K562 (cell line): ENCODE results near the gene VWA7. TPM values are rescaled to one million over a fixed set of nuclear protein-coding genes. Genes with fewer than 3 reads are reported as not detected.

ENCODE experiments used
- ATF6 ChIP-seq: sonication (generic); formaldehyde crosslinking; IDR thresholded peaks from 2 replicates; pipeline ENCODE4 v1.4.0; 2020; ENCODE audit warnings: mild to moderate bottlenecking, missing genetic modification reagents
- CAMTA2 ChIP-seq: fragments of 250-450 bp; sonication (Bioruptor Pico); conservative IDR thresholded peaks from 2 replicates; pipeline ENCODE4 v1.5.1; 2022
- DPF2 ChIP-seq: fragments of 450-650 bp; IDR thresholded peaks from 2 replicates; pipeline ENCODE4 v1.6.1; 2016
- GTF2B ChIP-seq: IDR thresholded peaks from 2 replicates; pipeline ENCODE4 v1.6.1; 2011; ENCODE audit not compliant: insufficient read length; ENCODE audit errors: extremely low read depth
- KAT2B ChIP-seq: IDR thresholded peaks from one replicate; pipeline ENCODE4 v1.6.1; 2012; ENCODE audit warnings: low read depth, mild to moderate bottlenecking, control low read depth, inconsistent platforms, low read length, moderate library complexity
- U2AF2 ChIP-seq: fragments of 200-400 bp; formaldehyde crosslinking; optimal IDR thresholded peaks from 2 replicates; pipeline ENCODE3; 2017; ENCODE audit warnings: low read depth, mild to moderate bottlenecking, low read length
- XRCC4 ChIP-seq: IDR thresholded peaks from one replicate; pipeline ENCODE4 v1.6.1; 2011; ENCODE audit not compliant: insufficient read depth, insufficient read length; ENCODE audit errors: extremely low read depth
- ZNF274 ChIP-seq: IDR thresholded peaks from 2 replicates; pipeline ENCODE4 v1.6.1; 2011; ENCODE audit warnings: low read depth, mild to moderate bottlenecking, low read length, moderate library complexity, borderline replicate concordance
- ZNF707 ChIP-seq: fragments of 250-450 bp; sonication (Bioruptor Pico); conservative IDR thresholded peaks from 2 replicates; pipeline ENCODE4 v1.8.0; 2022; ENCODE audit warnings: inconsistent platforms, mild to moderate bottlenecking, moderate library complexity
- ZNF76 ChIP-seq: fragments of 250-450 bp; sonication (Bioruptor Pico); IDR thresholded peaks from 2 replicates; pipeline ENCODE4 v1.4.0; 2020; ENCODE audit warnings: mild to moderate bottlenecking, moderate library complexity, borderline replicate concordance
- polyA plus RNA-seq, 8 experiments: library from polyadenylated mRNA; depleted of rRNA in 4 of 8; stranded (reverse) in 5 of 8; unstranded in 3 of 8; fragments of >200 nt; fragmentation: Nextera tagmentation in 2 of 8; fragmentation: Illumina TruSeq in 1 of 8; extraction: Ambion mirVana in 2 of 8; extraction: Trizol in 1 of 8; gene quantifications; 2 replicates each; pipeline versions ENCODE4 v1.2.1 to v1.2.3, GENCODE V29; 2011 to 2014; ENCODE audit warnings: inconsistent platforms in 1 of 8, missing spikeins in 1 of 8
- total RNA-seq, 7 experiments: library from RNA; depleted of rRNA in 6 of 7; stranded (reverse); fragments of >200 nt in 6 of 7; fragmentation: Illumina TruSeq in 2 of 7; extraction: Trizol in 2 of 7; gene quantifications; 2 replicates each; pipeline versions ENCODE4 v1.2.1 to v1.2.3, GENCODE V29; 2011 to 2021; ENCODE audit warnings: low replicate concordance in 1 of 7
- TF ChIP-seq, protein P1 (sequence below): fragments of 450-650 bp; conservative IDR thresholded peaks from 2 replicates; pipeline ENCODE4 v1.6.1; 2016; ENCODE audit warnings: missing genetic modification characterization, low read depth, mild to moderate bottlenecking, missing compliant biosample characterization, moderate library complexity
- TF ChIP-seq, protein P2 (sequence below): fragments of 200-400 bp; formaldehyde crosslinking; IDR thresholded peaks from 2 replicates; pipeline ENCODE4 v1.6.1; 2017; ENCODE audit warnings: mild to moderate bottlenecking, low read depth, low read length, moderate library complexity
- TF ChIP-seq, protein P3 (sequence below): fragments of 450-650 bp; IDR thresholded peaks from 2 replicates; pipeline ENCODE4 v1.6.1; 2014; ENCODE audit warnings: low read depth, mild to moderate bottlenecking, moderate library complexity, borderline replicate concordance
- TF ChIP-seq, protein P4 (sequence below): fragments of 450-650 bp; formaldehyde crosslinking; IDR thresholded peaks from 2 replicates; pipeline ENCODE4 v1.4.0; 2022; ENCODE audit warnings: missing genetic modification characterization

VWA7 gene
- total and polyA plus RNA-seq, 9 of the 15 experiments (the other 6 are each of a cell fraction or from before 2014, with no cell fraction given), result 0.18 to 2.9 (median 0.95) TPM

GRCh38 chr6:31737991-31738979 is 38.8 kb downstream of the VWA7 start (continued):
- no peak; the same call in 1 of the 2 replicates for TF ChIP-seq ATF6 (CRISPR knock-in tag)
- TF ChIP-seq, protein P1, sequence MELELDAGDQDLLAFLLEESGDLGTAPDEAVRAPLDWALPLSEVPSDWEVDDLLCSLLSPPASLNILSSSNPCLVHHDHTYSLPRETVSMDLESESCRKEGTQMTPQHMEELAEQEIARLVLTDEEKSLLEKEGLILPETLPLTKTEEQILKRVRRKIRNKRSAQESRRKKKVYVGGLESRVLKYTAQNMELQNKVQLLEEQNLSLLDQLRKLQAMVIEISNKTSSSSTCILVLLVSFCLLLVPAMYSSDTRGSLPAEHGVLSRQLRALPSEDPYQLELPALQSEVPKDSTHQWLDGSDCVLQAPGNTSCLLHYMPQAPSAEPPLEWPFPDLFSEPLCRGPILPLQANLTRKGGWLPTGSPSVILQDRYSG, result 0 out of 2 replicates have a peak, but pooled peaks have one; percentile 38
- TF ChIP-seq ZNF76 (CRISPR knock-in tag), result peak; percentile 9; the same call in 1 of the 2 replicates
- no peak for TF ChIP-seq DPF2
- TF ChIP-seq XRCC4, result no peak
- TF ChIP-seq KAT2B, result no peak
- no peak for TF ChIP-seq CAMTA2
- TF ChIP-seq, protein P2, sequence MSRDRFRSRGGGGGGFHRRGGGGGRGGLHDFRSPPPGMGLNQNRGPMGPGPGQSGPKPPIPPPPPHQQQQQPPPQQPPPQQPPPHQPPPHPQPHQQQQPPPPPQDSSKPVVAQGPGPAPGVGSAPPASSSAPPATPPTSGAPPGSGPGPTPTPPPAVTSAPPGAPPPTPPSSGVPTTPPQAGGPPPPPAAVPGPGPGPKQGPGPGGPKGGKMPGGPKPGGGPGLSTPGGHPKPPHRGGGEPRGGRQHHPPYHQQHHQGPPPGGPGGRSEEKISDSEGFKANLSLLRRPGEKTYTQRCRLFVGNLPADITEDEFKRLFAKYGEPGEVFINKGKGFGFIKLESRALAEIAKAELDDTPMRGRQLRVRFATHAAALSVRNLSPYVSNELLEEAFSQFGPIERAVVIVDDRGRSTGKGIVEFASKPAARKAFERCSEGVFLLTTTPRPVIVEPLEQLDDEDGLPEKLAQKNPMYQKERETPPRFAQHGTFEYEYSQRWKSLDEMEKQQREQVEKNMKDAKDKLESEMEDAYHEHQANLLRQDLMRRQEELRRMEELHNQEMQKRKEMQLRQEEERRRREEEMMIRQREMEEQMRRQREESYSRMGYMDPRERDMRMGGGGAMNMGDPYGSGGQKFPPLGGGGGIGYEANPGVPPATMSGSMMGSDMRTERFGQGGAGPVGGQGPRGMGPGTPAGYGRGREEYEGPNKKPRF, result no peak
- TF ChIP-seq ZNF707 (CRISPR knock-in tag), result peak; percentile 41; the same call in 1 of the 2 replicates
- TF ChIP-seq ZNF274, result no peak
- TF ChIP-seq, protein P3, sequence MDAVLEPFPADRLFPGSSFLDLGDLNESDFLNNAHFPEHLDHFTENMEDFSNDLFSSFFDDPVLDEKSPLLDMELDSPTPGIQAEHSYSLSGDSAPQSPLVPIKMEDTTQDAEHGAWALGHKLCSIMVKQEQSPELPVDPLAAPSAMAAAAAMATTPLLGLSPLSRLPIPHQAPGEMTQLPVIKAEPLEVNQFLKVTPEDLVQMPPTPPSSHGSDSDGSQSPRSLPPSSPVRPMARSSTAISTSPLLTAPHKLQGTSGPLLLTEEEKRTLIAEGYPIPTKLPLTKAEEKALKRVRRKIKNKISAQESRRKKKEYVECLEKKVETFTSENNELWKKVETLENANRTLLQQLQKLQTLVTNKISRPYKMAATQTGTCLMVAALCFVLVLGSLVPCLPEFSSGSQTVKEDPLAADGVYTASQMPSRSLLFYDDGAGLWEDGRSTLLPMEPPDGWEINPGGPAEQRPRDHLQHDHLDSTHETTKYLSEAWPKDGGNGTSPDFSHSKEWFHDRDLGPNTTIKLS, result no peak
- TF ChIP-seq, protein P4, sequence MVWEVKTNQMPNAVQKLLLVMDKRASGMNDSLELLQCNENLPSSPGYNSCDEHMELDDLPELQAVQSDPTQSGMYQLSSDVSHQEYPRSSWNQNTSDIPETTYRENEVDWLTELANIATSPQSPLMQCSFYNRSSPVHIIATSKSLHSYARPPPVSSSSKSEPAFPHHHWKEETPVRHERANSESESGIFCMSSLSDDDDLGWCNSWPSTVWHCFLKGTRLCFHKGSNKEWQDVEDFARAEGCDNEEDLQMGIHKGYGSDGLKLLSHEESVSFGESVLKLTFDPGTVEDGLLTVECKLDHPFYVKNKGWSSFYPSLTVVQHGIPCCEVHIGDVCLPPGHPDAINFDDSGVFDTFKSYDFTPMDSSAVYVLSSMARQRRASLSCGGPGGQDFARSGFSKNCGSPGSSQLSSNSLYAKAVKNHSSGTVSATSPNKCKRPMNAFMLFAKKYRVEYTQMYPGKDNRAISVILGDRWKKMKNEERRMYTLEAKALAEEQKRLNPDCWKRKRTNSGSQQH (CRISPR knock-in tag), result peak; percentile 96
- no peak for TF ChIP-seq U2AF2
- TF ChIP-seq GTF2B, result no peak
